Memory B cell (primary cell): ENCODE measurements around the gene CNTROB.

Experiments used
- ATAC-seq: fragments of 150-1000 bp; cut with Tn5 transposase; 2 replicates; pipeline ENCODE4 v1.10.0; 2021; ENCODE audit warnings: low read depth, mild to moderate bottlenecking, moderate library complexity
- DNase-seq, 2 donors: peaks; one replicate each; pipeline ENCODE4 v3.0.0; 2022; ENCODE audit warnings: low spot score in 2 of 2
- H3K27ac Mint-ChIP-seq: one replicate; pipeline ENCODE4 v1.8.0; 2022; ENCODE audit warnings: mild to moderate bottlenecking, moderate library complexity, mixed read lengths
- H3K27me3 Mint-ChIP-seq: one replicate; pipeline ENCODE4 v1.8.0; 2022; ENCODE audit warnings: mixed read lengths
- H3K36me3 Mint-ChIP-seq: one replicate; pipeline ENCODE4 v1.8.0; 2022; ENCODE audit warnings: mild to moderate bottlenecking, mixed read lengths
- H3K4me1 Mint-ChIP-seq: one replicate; pipeline ENCODE4 v1.8.0; 2022; ENCODE audit warnings: mixed read lengths
- H3K4me3 Mint-ChIP-seq: one replicate; pipeline ENCODE4 v1.8.0; 2022; ENCODE audit warnings: mild to moderate bottlenecking, moderate library complexity, mixed read lengths
- H3K9me3 Mint-ChIP-seq: one replicate; pipeline ENCODE4 v1.8.0; 2022; ENCODE audit warnings: mixed read lengths

The CNTROB gene

DNA sequence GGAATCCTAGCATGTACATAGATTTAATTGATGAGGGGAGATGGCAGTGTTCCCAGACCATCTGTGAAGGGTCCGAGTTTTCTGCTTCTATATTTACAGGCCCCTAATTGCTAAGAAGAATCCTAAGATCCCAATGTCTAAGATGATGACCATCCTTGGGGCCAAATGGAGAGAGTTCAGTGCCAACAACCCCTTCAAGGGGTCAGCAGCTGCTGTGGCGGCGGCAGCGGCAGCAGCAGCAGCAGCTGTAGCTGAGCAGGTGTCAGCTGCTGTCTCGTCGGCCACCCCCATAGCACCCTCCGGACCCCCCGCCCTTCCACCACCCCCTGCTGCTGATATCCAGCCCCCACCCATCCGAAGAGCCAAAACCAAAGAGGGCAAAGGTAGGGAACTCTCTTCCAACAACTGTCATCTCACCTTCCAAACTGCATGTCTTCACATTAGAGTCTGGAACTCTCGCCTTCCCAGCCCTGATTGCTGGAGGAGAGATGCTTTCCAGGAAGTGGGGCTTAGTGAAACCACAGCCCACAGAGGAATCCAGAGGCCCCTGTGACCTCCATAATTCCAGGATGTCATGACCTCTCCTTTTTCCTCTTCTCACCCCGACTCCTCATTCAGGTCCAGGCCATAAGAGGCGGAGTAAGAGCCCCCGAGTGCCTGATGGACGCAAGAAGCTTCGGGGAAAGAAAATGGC is 38.7 kb upstream of the CNTROB start:
- Mint-ChIP-seq H3K36me3 (peaks cover 17% of the 10 kb centered on the region), H3K9me3 (no peaks in the 10 kb centered on the region), H3K4me1 (no peaks in the 10 kb centered on the region), H3K27me3 (no peaks in the 10 kb centered on the region), H3K4me3 (no peak overlapping the region), H3K27ac (no peak overlapping the region)
- ATAC-seq (no peak), DNase-seq (no peak)

- H3K4me1 Mint-ChIP-seq: no peaks in the 10 kb centered on the region
- ATAC-seq: no peak
- H3K4me3 Mint-ChIP-seq: no peak overlapping the region
- H3K9me3 Mint-ChIP-seq: no peaks in the 10 kb centered on the region
- no peak for DNase-seq
- H3K27ac Mint-ChIP-seq: no peak overlapping the region
- peaks cover 17% of the 10 kb centered on the region for H3K36me3 Mint-ChIP-seq
- H3K27me3 Mint-ChIP-seq: no peaks in the 10 kb centered on the region
These were observed 37.8 kb upstream of the CNTROB start for GRCh38 chr17:7894226-7894625.

- Mint-ChIP-seq H3K36me3 (peaks cover 21% of the 10 kb centered on the region), H3K9me3 (no peaks in the 10 kb centered on the region), H3K4me1 (no peaks in the 10 kb centered on the region), H3K27me3 (no peaks in the 10 kb centered on the region), H3K4me3 (no peak overlapping the region), H3K27ac (no peak overlapping the region)
- ATAC-seq: no peak
- no peak for DNase-seq
These were observed 37.1 kb upstream of the CNTROB start for GRCh38 chr17:7894866-7895265.

DNA sequence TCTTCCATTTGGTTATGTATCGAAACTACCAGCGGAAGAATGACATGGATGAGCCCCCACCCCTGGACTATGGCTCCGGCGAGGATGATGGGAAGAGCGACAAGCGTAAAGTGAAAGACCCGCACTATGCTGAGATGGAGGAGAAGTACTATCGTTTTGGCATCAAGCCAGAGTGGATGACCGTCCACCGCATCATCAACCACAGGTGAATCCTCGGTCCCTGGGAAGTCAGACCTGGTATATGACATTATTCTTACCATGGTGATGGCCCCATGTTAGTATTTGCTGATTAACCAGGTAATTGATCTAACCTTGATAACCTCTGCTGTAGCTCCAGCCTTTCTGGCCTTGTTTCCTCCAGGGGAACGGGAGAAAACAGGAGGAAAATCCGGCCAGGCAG is 34.9 kb upstream of the CNTROB start:
- DNase-seq: no peak
- H3K4me3 Mint-ChIP-seq: no peak overlapping the region
- ATAC-seq: no peak
- no peaks in the 10 kb centered on the region for H3K27me3 Mint-ChIP-seq
- peak overlapping the region; percentile 1 for H3K27ac Mint-ChIP-seq
- H3K9me3 Mint-ChIP-seq: no peaks in the 10 kb centered on the region
- H3K36me3 Mint-ChIP-seq: peaks cover 27% of the 10 kb centered on the region
- H3K4me1 Mint-ChIP-seq: no peaks in the 10 kb centered on the region

DNA sequence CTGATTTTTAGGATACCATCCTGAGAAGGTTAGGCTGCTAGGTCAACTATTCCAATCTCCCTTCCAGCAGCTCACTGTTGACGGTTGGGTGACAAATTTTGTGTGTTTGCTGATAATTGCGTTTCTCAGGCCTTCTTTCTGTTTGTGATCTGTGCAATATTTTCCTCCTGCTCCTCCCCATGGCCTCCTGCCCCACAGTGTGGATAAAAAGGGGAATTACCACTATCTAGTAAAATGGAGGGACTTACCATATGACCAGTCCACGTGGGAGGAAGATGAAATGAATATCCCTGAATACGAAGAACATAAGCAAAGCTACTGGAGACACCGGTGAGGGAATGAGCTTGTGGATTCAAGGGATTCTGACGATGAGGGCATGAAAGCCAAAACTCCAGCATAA is 34.2 kb upstream of the CNTROB start:
- no peaks in the 10 kb centered on the region for H3K27me3 Mint-ChIP-seq
- no peaks in the 10 kb centered on the region for H3K9me3 Mint-ChIP-seq
- H3K36me3 Mint-ChIP-seq: peaks cover 30% of the 10 kb centered on the region
- DNase-seq (no peak), ATAC-seq (peak; percentile 44)
- H3K27ac Mint-ChIP-seq: no peak overlapping the region
- H3K4me1 Mint-ChIP-seq: no peaks in the 10 kb centered on the region
- no peak overlapping the region for H3K4me3 Mint-ChIP-seq

DNA sequence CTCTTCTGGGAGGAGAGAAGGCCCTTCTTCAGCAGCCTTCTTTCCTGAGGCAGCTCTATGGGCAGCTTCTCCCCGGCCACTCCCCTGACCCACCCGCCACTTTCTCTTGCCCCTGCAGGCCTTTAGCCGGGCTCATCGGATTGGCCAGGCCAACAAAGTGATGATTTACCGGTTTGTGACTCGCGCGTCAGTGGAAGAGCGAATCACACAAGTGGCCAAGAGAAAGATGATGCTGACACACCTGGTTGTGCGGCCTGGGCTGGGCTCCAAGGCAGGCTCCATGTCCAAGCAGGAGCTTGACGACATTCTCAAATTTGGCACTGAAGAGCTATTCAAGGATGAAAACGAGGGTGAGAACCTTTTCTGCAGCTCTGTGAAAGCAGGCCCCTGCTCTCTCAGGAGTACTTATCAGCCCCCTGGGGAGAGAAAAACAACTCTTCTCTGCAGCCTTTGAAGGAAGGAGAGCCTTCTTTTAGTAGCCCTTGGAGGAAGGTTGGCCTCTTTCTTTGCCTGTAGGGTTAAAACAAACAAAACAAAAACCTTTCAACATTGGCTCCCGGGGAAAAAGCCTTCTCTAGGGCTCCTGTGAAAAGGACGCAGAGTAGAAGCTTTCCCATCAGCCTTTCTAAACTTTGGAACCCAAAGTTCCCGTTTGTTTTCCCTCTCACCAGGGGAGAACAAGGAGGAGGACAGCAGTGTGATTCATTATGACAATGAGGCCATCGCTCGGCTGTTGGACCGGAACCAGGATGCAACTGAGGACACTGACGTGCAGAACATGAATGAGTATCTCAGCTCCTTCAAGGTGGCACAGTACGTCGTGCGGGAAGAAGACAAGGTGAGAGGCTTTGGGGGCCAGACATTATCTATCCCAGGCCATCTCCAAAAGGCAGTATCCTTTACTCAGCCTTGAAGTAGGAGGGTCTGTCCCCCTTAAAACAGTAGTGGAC is 28.6 kb upstream of the CNTROB start:
- Mint-ChIP-seq H3K9me3 (no peaks in the 10 kb centered on the region), H3K36me3 (peaks cover 37% of the 10 kb centered on the region), H3K27me3 (no peaks in the 10 kb centered on the region), H3K4me1 (no peaks in the 10 kb centered on the region), H3K27ac (no peak overlapping the region), H3K4me3 (no peak overlapping the region)
- ATAC-seq (no peak), DNase-seq (no peak)

GRCh38 chr17:7909089-7909488 is 22.9 kb upstream of the CNTROB start:
- Mint-ChIP-seq H3K9me3 (no peaks in the 10 kb centered on the region), H3K27ac (no peak overlapping the region), H3K36me3 (peaks cover 29% of the 10 kb centered on the region), H3K27me3 (no peaks in the 10 kb centered on the region), H3K4me1 (no peaks in the 10 kb centered on the region), H3K4me3 (no peak overlapping the region)
- ATAC-seq: no peak
- no peak for DNase-seq

DNA sequence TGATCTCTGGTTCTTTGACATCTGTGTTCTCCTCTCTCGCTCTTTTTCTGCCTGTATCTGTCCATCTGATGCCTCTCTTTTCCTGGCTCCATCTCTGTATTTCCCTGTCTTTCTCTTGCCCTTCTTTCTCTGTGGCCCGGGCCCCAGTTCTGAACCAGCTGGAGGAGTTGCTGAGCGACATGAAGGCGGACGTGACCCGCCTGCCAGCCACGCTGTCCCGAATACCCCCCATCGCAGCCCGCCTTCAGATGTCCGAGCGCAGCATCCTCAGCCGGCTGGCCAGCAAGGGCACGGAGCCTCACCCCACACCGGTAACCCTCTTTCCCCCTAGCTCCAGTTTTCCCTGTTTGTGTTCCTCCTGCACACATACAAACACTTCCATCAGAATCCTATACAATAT is 21.7 kb upstream of the CNTROB start:
- peaks cover 23% of the 10 kb centered on the region for H3K36me3 Mint-ChIP-seq
- ATAC-seq: no peak
- H3K27me3 Mint-ChIP-seq: no peaks in the 10 kb centered on the region
- no peak overlapping the region for H3K4me3 Mint-ChIP-seq
- H3K9me3 Mint-ChIP-seq: no peaks in the 10 kb centered on the region
- DNase-seq: no peak
- H3K27ac Mint-ChIP-seq: no peak overlapping the region
- H3K4me1 Mint-ChIP-seq: peaks cover 6% of the 10 kb centered on the region

- ATAC-seq (no peak), DNase-seq (no peak)
- Mint-ChIP-seq H3K4me3 (no peak overlapping the region), H3K27ac (no peak overlapping the region), H3K4me1 (peaks cover 11% of the 10 kb centered on the region), H3K27me3 (no peaks in the 10 kb centered on the region), H3K36me3 (peaks cover 23% of the 10 kb centered on the region), H3K9me3 (no peaks in the 10 kb centered on the region)
These were observed 21.3 kb upstream of the CNTROB start for GRCh38 chr17:7910711-7911110.

GRCh38 chr17:7911116-7911515 is 20.9 kb upstream of the CNTROB start:
- Mint-ChIP-seq H3K4me3 (no peak overlapping the region), H3K36me3 (peaks cover 23% of the 10 kb centered on the region), H3K27me3 (no peaks in the 10 kb centered on the region), H3K4me1 (peaks cover 11% of the 10 kb centered on the region), H3K27ac (no peak overlapping the region), H3K9me3 (no peaks in the 10 kb centered on the region)
- DNase-seq (no peak), ATAC-seq (no peak)

DNA sequence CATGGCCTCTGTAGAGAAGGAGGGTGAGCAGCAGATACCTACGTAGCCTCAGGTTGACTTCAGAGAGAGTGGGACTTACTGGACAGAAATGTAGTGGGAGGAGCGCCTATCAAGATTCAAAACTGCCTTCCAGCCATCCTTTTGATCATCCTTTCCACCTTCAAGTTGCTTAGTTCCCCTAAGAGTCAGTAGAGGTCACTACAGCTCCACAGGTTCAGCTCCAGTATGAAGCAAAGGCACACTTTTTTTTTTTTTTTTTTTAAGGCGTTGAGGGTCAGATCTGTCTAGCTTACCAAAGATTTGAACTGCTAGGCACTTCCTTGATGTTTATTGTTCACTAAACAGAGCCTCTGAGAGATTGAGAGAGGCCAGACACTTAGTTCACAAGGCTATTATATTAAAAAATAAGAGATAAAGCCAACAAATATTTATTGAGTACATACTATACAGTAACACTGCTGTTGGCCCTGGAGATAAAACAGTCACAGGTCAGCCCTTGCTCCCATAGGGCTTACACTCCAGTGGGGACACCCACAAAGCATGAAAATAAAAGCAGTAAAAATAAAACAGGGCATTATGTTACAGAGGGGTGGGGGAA is 19.0 kb upstream of the CNTROB start:
- Mint-ChIP-seq H3K9me3 (no peaks in the 10 kb centered on the region), H3K36me3 (peaks cover 15% of the 10 kb centered on the region), H3K4me3 (no peak overlapping the region), H3K27me3 (no peaks in the 10 kb centered on the region), H3K4me1 (peaks cover 17% of the 10 kb centered on the region), H3K27ac (no peak overlapping the region)
- DNase-seq (peak; percentile 33 to 53), ATAC-seq (peak; percentile 42)

DNA sequence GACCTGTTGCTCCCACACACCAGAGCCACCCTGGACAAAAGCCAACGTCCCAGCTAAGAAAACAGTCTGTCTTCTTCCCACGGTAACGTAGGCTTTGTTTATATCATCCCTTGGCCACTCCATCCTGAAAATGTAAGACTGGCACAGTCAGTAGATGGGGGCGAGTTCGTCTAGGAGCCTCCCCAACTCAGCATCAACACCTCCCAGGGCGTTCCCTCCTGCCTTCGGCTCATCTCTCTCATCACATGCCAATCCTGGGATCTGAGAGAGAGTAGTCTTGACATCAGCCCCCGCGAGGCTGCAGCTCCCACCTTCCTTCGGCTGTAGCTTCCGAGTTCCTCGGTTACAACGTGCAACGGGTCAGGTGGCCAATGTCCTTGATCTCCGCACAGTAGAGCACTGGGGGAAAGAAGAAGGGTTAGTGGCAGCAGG is 16.8 kb upstream of the CNTROB start:
- no peak for DNase-seq
- Mint-ChIP-seq H3K27me3 (no peaks in the 10 kb centered on the region), H3K27ac (peak overlapping the region; percentile 92), H3K4me3 (peak overlapping the region; percentile 99), H3K4me1 (peaks cover 17% of the 10 kb centered on the region), H3K9me3 (no peaks in the 10 kb centered on the region), H3K36me3 (peaks cover 2% of the 10 kb centered on the region)
- ATAC-seq: no peak

- Mint-ChIP-seq H3K36me3 (no peaks in the 10 kb centered on the region), H3K4me3 (peak within 1 kb of the TSS; percentile 99), H3K4me1 (peaks cover 17% of the 10 kb centered on the region), H3K27ac (peak within 1 kb of the TSS; percentile 92), H3K27me3 (no peaks in the 10 kb centered on the region), H3K9me3 (no peaks in the 10 kb centered on the region)
- ATAC-seq: peak; percentile 84
- peak; percentile 74 to 80 for DNase-seq
These were observed 16.2 kb upstream of the CNTROB start, which contains the start of gene RNF227 for GRCh38 chr17:7915611-7916384. TSS of gene RNF227 (minus strand) at chr17:7916289. CDS start at chr17:7916195, 94 bp downstream.

GRCh38 chr17:7916385-7916682 is 15.7 kb upstream of the CNTROB start:
- Mint-ChIP-seq H3K4me1 (peaks cover 17% of the 10 kb centered on the region), H3K4me3 (peak overlapping the region; percentile 99), H3K9me3 (no peaks in the 10 kb centered on the region), H3K27me3 (no peaks in the 10 kb centered on the region), H3K27ac (peak overlapping the region; percentile 84), H3K36me3 (no peaks in the 10 kb centered on the region)
- ATAC-seq (no peak), DNase-seq (peak in 1 of 2 donors; percentile 19)
